DMS114 treated with DMSO at 0.1 percent for 48 hours (cell line): Measurements from ENCODE around the gene LRRN4.

ENCODE experiments used
- DNase-seq: peaks from one replicate; lab custom pipeline; 2025; ENCODE audit not compliant: unreplicated experiment; lab: John Stamatoyannopoulos, UW

LRRN4 gene

GRCh38 chr20:6053776-6054688 lies at the start of gene LRRN4:
Gene LRRN4, minus strand, starts transcription at chr20:6054060. Its CDS starts 1,261 bp downstream, at chr20:6052799.
- DNase-seq, result no peak

GRCh38 chr20:6103301-6103700 lies 49.4 kb upstream of the LRRN4 start:
- no peak for DNase-seq

- no peak for DNase-seq
Measured at GRCh38 chr20:6101346-6101745, 47.5 kb upstream of the LRRN4 start.

- DNase-seq, result no peak
Measured at GRCh38 chr20:6100246-6100645, 46.4 kb upstream of the LRRN4 start.

- DNase-seq, result no peak
Measured at GRCh38 chr20:6099819-6100218, 46.0 kb upstream of the LRRN4 start.

- no peak for DNase-seq
Measured at GRCh38 chr20:6095409-6095808, 41.5 kb upstream of the LRRN4 start.

GRCh38 chr20:6094565-6094964 lies 40.7 kb upstream of the LRRN4 start:
- no peak for DNase-seq

DNA sequence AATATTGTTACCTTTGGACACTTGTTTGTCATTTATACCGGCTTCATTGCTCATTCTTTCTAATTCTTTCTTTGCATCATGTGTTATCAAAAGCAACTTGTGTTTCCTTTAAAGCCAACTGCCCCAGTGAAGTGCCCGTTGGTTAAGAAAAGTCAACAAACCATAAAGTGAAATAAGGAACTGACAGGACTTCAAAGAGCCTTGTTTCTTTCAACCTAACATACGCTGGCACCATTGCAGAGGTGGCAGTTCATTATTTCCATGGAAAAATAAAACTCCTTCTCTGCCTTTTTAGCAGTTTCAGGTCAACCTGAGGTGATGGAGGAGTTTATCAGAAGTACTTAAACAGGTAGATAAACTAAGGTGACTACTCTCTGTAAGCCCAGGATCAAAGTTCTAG lies 40.2 kb upstream of the LRRN4 start:
- DNase-seq, result no peak

DNA sequence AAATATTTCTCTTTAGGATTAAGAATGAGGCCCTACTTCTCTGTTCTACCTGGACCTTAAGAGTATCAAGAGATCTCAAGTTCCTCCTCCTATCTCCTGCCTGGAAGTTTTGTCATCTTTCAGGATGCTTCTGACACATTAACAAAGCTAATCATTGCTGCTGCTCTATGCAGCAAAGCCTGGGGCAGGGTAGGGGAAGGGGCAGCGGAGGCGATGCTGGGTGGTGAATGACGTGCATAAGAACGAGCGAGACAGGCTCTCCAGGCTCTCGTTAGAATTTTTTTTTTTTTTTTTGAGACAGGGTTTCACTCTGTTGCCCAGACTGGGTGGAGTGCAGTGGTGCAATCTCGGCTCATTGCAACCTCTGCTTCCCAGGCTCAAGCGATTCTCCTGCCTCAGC lies 37.8 kb upstream of the LRRN4 start:
- no peak for DNase-seq

- DNase-seq, result no peak
Measured at GRCh38 chr20:6086868-6087267, 33.0 kb upstream of the LRRN4 start.

DNA sequence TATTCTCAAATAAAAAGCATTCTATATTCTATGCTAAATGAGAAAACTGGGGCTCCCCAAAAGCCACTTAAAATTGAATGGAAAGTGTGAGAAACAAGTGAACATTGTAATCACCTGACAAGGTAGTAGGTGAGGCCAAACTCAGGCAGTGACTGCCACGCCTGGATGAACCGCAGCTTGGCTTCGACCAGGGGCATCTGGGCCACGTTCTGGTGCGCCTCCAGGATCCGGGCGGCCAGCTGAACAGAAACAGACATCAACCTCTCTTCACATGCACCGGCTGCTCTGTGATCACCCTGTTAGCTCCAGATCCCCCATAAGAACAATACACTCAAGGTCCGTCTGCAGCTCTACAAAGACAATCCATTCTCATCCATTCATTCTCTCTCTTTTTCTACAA lies 30.1 kb upstream of the LRRN4 start:
- no peak for DNase-seq

DNA sequence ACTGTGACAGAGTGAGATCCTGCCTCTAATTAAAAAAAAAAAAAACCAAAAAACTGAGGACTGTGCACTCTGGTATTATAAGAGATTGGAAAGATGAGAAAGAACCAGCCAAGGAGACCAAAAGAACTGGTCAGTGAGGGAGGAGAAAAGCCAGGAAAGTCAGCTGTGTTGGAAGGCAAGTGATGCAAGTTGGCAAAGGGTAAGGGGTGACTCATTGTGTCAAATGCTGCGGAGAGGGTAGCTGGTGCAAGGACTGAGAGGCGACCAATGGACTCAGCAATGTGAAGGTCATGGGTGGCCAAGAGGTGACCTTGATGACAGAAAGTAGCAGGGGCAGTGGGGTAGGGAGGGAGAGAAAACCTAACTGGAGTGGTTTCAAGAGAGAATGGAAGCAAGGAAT lies 27.4 kb upstream of the LRRN4 start:
- no peak for DNase-seq

DNA sequence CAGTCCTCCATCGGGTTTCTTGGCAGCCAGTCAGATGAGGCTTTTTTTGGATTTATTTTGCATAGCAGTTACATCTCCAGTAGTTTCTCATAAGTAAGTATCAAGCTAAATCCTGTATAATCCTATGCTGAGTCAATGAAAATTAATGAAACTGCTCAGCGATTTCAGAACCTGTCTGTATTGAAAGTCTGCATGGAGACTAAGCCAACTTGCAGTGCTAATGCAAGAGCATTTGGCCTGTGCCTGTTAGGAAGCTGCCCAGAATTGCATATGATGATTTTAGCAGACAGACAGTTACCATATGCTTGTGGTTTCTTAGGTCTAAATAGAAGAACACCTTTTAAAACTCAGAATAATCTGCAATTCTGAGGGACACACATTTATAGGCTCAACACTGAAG lies 25.2 kb upstream of the LRRN4 start:
- DNase-seq, result no peak

DNA sequence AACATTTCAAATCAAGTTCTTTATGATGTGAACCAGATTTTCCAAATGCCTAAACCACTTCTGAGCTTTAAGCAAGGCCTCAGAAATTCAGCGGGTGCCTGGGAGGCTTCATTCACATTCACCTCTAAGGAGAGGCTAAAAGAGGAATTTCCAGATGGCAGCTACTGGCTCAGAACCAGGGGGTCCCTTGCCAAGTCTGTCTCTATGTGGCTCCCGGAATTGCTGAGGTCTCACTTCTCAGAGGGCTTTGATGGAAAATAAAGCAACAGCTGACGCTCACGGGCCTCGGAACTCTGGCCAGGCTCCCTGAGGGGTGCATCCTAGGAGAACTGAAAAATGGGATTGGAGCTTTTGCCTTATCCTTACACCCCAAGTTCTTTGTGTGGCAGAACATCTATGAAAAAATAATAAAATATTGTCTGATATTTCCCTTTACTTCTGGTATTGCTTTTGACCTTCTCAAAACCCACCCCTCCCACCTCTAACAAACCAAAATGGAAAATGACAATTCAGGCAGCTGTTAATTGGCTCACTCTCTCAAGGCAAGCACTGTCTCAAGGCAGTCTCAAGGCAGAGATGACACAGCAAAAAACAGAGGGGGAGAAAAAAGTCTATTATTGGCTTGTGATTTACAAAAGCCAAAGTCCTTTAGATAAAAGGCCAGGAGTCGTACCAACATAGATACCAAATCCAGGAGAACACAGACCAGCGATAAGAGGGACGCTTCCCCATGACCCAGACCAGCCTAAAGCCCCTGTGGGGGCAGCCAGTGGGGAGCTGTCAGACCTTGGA lies 21.8 kb upstream of the LRRN4 start:
- DNase-seq, result no peak

- DNase-seq, result no peak
Measured at GRCh38 chr20:6074784-6075183, 20.9 kb upstream of the LRRN4 start.

GRCh38 chr20:6074145-6074561 lies 20.3 kb upstream of the LRRN4 start:
- DNase-seq, result peak; percentile 20

DNA sequence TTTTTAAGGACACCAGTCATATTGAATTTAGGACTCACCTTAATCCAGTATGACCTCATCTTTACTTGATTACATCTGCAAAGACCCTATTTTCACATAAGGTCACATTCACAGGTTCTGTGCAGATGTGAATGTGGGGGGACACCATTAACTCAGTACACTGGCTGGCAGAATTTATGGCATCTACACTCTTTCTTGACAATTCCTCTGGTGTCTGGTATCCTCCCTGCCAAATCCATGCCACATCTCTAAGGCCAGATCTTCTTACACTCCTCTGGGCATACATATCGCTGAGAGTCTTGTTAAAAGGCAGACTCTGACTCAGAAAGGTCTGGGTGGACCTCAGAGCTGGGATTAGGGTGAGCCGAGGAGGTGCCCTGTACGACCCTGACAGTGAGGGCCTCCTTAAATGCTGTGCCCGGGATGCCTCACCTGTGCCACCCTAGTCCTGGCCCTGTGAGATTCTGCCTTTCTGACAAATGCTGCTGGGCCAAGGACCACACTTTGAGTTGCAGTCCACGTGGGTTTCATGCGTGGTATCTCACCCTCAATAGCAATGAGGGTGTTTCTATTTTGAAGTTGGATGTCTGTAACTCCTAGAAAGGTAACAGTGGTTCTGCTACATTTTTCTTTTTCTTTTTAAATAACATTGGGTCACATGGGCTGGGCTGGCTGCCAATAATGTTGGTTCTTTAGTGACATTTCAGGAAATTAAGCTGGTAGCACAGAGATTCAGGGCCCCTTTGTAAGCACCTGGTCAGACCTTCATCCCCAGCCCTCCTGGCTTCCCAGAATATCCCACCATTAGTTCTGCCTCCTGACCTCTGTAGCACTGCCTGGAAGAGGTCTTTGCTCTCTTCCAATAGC lies 17.2 kb upstream of the LRRN4 start:
- no peak for DNase-seq

GRCh38 chr20:6069669-6070068 lies 15.8 kb upstream of the LRRN4 start:
- no peak for DNase-seq

DNA sequence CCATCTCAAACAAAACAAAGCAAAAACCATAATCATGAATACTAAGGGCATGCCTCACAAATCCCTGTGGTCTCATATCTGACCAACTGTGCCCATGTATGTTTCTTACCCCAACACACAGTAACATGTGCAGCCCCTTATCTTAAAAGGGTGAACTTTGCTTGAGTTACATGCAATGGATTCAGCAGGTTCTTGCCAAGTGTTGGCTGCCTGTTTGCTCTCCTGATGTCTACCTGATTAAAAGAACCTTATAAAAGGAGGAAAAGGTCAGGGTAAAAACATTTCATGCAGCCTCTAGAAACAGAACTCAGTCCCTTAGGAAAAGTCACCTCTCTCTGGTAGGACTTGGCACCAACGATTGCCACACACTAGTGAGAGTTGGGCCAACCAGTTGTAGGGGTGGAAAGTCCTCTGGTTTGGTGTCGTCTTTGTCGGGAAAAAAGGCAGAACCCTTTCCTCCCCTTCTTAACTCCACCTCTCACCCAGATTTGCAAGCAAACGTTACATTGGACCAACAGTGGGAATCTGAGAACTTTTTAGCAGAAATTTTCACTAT lies 14.0 kb upstream of the LRRN4 start:
- DNase-seq, result no peak

- DNase-seq, result no peak
Measured at GRCh38 chr20:6066582-6066981, 12.7 kb upstream of the LRRN4 start.

DNA sequence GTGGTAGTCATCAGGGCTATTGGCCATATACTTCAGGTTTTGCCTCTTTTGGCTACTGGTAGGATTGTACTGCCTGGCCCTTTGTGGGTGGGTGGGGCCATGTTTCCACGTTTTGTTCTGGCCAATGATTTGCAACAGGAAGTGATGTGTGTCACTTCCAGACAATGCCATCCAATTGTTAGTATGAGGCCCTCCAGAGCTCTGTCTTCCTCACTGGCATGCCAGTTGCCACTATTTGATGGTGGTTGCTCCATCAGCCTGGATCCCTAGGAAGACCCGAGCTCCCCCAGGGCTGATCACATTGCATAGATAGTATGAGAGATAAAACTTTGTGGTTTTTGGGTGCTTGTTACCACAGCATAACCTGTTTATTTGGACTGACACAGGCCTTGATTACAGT lies 7.7 kb upstream of the LRRN4 start:
- DNase-seq, result no peak
